ENCODE results near the gene LMBR1.

DNA sequence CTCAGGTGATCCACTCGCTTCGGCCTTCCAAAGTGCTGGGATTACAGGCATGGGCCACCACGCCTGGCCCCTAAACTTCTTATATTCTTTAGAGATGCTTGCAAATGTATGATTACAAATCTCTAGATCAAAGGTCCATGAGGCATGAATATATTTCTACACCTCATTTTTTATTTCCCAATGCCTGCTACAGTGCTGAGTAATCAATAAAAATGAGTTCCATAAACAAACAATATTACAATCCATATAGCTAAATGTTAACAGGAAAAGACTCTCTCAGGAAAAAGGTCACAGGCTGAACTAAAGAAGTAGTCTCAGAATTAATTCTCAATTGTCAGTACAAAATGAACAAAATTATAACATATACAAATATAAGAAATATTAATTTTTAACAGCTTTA, 90.8 kb downstream of the LMBR1 start:
- TF ChIP-seq, protein P1, sequence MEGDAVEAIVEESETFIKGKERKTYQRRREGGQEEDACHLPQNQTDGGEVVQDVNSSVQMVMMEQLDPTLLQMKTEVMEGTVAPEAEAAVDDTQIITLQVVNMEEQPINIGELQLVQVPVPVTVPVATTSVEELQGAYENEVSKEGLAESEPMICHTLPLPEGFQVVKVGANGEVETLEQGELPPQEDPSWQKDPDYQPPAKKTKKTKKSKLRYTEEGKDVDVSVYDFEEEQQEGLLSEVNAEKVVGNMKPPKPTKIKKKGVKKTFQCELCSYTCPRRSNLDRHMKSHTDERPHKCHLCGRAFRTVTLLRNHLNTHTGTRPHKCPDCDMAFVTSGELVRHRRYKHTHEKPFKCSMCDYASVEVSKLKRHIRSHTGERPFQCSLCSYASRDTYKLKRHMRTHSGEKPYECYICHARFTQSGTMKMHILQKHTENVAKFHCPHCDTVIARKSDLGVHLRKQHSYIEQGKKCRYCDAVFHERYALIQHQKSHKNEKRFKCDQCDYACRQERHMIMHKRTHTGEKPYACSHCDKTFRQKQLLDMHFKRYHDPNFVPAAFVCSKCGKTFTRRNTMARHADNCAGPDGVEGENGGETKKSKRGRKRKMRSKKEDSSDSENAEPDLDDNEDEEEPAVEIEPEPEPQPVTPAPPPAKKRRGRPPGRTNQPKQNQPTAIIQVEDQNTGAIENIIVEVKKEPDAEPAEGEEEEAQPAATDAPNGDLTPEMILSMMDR (IDR thresholded peaks at IDR 0.05), result no peak
- TF ChIP-seq POLR2A (IDR thresholded peaks at IDR 0.05), result no peak
